HG03521 (cell line): Measurements from ENCODE around the gene TLE4.

Source experiments
- ATAC-seq: cut with Tn5 transposase; IDR thresholded peaks from one replicate; pipeline ENCODE4 v1.9.1; 2021; ENCODE audit warnings: mild to moderate bottlenecking, moderate library complexity; ENCODE audit not compliant: unreplicated experiment

The TLE4 gene

GRCh38 chr9:79765466-79765865 is 193.7 kb downstream of the TLE4 start:
- no peak for ATAC-seq

GRCh38 chr9:79766091-79766490 is 194.3 kb downstream of the TLE4 start:
- ATAC-seq, result no peak

- ATAC-seq, result no peak
Measured at GRCh38 chr9:79768194-79768593, 196.4 kb downstream of the TLE4 start.

GRCh38 chr9:79769476-79770275 is 197.9 kb downstream of the TLE4 start:
- no peak for ATAC-seq

- ATAC-seq, result no peak
Measured at GRCh38 chr9:79774356-79774755, 202.6 kb downstream of the TLE4 start.
